Stimulated activated effector memory CD8-positive, alpha-beta T cell treated with anti-CD3 and anti-CD28 coated beads, Interleukin-12 subunit alpha, Interleukin-12 subunit beta, amount 100 ng/mL, for 72 hours (primary cell): Measurements from ENCODE around the gene COX7A1.
A peak's percentile ranks its signal among the peaks of the same experiment; 100 is the strongest.
"Not testable (repeated sequence)": the region's sequence is repeated elsewhere in the genome, so short reads cannot be mapped to it uniquely, and the experiment has no call there.

Source experiments
- ATAC-seq: fragments of 150-1000 bp; cut with Tn5 transposase; 2 replicates; pipeline ENCODE4 v1.10.0; 2021
- DNase-seq, 2 donors: peaks; one replicate each; pipeline ENCODE4 v3.0.0; 2021 to 2022; ENCODE audit warnings: low spot score in 2 of 2
- H3K27ac Mint-ChIP-seq: one replicate; pipeline ENCODE4 v1.8.0; 2022; ENCODE audit warnings: mild to moderate bottlenecking, mixed read lengths
- H3K36me3 Mint-ChIP-seq: one replicate; pipeline ENCODE4 v1.8.0; 2022; ENCODE audit warnings: mild to moderate bottlenecking, mixed read lengths
- H3K4me1 Mint-ChIP-seq: one replicate; pipeline ENCODE4 v1.8.0; 2022; ENCODE audit warnings: mixed read lengths
- H3K4me3 Mint-ChIP-seq: one replicate; pipeline ENCODE4 v1.8.0; 2022; ENCODE audit warnings: mild to moderate bottlenecking, mixed read lengths
- H3K9me3 Mint-ChIP-seq: one replicate; pipeline ENCODE4 v1.8.0; 2022; ENCODE audit warnings: mixed read lengths

Gene COX7A1

DNA sequence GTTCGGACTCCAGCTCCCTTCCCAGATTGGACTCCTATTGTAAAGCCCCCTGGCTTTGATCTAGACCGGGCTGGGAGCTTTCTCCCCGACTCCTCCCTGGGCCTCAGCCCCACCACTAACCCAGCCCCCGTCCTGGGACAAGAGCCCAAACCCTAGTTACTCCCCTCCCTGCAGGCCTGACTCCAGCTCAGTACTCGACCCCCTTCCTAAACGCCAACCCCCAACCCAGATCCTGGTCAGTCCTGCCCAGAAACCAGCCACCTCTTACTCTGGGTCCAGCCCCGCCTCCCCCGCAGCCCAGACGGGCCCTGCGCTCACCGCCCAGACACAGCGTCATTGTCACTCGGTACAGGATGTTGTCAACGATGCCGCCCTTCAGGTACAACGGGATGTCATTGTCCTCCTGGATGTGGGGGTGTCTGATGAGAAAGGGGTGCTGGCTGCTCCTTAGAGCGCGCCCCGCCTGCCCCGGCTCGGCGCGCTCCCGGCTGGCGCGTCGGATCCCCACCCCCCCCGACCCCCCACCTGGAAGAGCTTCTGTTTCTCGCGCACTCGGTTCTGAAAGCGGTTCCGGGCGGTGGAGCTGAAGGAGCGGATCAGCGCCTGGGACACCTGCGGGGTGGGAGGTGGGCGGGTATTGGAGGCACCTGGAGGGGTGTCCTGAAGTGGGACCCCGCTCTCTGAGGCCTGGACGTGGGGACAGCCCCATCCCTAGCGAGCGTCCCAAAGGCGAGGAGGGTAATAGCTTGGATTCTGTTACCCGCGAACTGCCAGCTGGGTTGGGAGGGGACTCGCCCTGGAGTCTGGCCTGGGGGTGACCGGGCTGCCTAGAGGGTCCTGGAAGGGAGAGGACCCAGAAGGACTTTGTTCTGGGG is 866 bp downstream of the COX7A1 start:
- H3K9me3 Mint-ChIP-seq = no peaks in the 10 kb centered on the region
- H3K4me3 Mint-ChIP-seq = no peak overlapping the region
- DNase-seq = no peak
- H3K4me1 Mint-ChIP-seq = peaks cover 30% of the 10 kb centered on the region
- H3K36me3 Mint-ChIP-seq = peaks cover 60% of the 10 kb centered on the region
- peak overlapping the region; percentile 38 for H3K27ac Mint-ChIP-seq
- ATAC-seq = no peak

DNA sequence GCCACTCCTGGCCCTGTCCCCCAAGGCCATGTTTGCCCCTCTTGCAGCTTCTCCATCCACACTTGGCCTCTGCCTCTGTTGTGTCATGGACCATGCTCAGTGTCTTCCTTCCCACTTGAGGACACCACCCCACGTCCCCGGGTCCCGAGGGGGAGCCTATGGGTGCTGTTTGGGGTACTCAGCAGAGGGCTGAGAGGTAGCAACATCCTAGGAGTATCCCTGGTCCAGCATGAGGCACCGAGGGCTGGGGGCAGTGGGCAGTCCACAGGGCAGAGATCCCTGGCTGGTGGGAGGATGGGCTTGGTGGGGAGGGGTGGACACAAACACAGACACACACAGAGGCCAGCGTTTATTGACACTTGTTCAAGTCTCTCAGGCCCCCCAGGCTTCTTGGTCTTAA is 1.7 kb downstream of the COX7A1 start:
- H3K27ac Mint-ChIP-seq = peak overlapping the region; percentile 38
- peaks cover 68% of the 10 kb centered on the region for H3K36me3 Mint-ChIP-seq
- H3K9me3 Mint-ChIP-seq = no peaks in the 10 kb centered on the region
- peaks cover 26% of the 10 kb centered on the region for H3K4me1 Mint-ChIP-seq
- DNase-seq (no peak), ATAC-seq (peak; percentile 13)
- no peak overlapping the region for H3K4me3 Mint-ChIP-seq

DNA sequence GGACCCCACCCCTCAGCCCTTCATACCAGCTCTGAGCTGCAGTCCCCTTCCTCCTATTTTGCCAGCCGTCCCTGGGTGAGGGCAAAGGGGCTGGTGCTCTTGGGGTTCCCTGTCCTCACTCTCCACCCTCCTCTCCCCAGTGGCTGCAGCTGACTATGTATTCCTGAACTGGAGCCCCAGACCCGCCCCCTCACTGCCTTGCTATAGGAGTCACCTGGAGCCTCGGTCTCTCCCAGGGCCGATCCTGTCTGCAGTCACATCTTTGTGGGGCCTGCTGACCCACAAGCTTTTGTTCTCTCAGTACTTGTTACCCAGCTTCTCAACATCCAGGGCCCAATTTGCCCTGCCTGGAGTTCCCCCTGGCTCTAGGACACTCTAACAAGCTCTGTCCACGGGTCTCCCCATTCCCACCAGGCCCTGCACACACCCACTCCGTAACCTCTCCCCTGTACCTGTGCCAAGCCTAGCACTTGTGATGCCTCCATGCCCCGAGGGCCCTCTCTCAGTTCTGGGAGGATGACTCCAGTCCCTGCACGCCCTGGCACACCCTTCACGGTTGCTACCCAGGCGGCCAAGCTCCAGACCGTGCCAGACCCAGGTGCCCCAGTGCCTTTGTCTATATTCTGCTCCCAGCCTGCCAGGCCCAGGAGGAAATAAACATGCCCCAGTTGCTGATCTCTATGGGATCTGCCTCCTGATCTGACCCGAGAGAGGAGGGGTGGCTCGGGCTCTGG is 2.4 kb downstream of the COX7A1 start:
- H3K4me3 Mint-ChIP-seq = no peak overlapping the region
- ATAC-seq = no peak
- H3K27ac Mint-ChIP-seq = peak overlapping the region; percentile 38

DNA sequence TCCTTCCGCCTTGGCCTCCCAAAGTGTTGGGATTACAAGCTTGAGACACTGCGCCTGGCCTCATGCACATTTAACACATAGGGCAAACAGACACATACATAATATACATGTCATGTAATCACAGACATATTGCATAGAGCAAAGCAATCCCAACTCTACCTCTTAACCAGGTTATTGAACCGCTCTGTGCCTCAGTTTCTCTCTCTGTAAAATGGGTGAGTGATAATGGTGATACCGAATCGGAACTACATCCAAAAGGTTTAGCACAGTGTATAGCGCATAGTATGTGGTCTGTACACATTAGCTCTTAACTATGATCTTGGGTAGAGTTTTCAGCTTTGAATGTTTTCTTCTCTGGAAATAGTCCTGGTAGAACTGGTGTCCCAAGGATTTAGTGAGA is 7.6 kb downstream of the COX7A1 start:
- Mint-ChIP-seq H3K36me3 (peaks cover 97% of the 10 kb centered on the region), H3K9me3 (peaks cover 2% of the 10 kb centered on the region), H3K4me3 (no peak overlapping the region), H3K27ac (no peak overlapping the region), H3K4me1 (peaks cover 37% of the 10 kb centered on the region)
- DNase-seq (no peak), ATAC-seq (no peak)

More for the DNA sequence above, 2.4 kb downstream of the COX7A1 start:
- H3K9me3 Mint-ChIP-seq = no peaks in the 10 kb centered on the region
- no peak for DNase-seq
- H3K4me1 Mint-ChIP-seq = peaks cover 22% of the 10 kb centered on the region
- H3K36me3 Mint-ChIP-seq = peaks cover 70% of the 10 kb centered on the region

GRCh38 chr19:36142496-36142895 is 9.8 kb downstream of the COX7A1 start:
- peak overlapping the region; percentile 32 for H3K27ac Mint-ChIP-seq
- peaks cover 35% of the 10 kb centered on the region for H3K4me1 Mint-ChIP-seq
- H3K4me3 Mint-ChIP-seq = peak overlapping the region; percentile 95
- H3K9me3 Mint-ChIP-seq = peaks cover 2% of the 10 kb centered on the region
- H3K36me3 Mint-ChIP-seq = peaks cover 78% of the 10 kb centered on the region
- DNase-seq = no peak
- ATAC-seq = no peak

DNA sequence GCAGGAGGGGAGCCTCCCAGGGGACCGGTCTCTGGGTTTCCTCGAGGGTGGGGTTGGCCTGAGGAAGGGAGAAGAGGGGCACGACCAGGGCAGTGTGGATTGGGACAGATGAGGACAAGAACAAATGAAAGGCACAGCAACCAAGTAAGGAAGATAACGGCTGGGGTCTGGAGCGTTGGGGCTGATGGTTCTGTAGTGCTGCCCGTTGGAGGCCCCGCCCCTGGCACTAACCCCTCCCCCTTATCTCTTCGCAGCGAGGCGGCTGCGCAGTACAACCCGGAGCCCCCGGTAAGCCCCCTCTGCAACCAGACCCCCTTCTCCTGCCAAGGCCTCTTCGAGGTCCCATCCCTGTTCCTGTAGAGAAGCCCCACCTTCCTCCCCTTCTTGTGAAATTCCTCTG is 10.2 kb downstream of the COX7A1 start:
- DNase-seq (no peak), ATAC-seq (no peak)
- Mint-ChIP-seq H3K4me1 (peaks cover 34% of the 10 kb centered on the region), H3K36me3 (peaks cover 74% of the 10 kb centered on the region), H3K27ac (peak overlapping the region; percentile 91), H3K4me3 (peak overlapping the region; percentile 95), H3K9me3 (peaks cover 2% of the 10 kb centered on the region)

DNA sequence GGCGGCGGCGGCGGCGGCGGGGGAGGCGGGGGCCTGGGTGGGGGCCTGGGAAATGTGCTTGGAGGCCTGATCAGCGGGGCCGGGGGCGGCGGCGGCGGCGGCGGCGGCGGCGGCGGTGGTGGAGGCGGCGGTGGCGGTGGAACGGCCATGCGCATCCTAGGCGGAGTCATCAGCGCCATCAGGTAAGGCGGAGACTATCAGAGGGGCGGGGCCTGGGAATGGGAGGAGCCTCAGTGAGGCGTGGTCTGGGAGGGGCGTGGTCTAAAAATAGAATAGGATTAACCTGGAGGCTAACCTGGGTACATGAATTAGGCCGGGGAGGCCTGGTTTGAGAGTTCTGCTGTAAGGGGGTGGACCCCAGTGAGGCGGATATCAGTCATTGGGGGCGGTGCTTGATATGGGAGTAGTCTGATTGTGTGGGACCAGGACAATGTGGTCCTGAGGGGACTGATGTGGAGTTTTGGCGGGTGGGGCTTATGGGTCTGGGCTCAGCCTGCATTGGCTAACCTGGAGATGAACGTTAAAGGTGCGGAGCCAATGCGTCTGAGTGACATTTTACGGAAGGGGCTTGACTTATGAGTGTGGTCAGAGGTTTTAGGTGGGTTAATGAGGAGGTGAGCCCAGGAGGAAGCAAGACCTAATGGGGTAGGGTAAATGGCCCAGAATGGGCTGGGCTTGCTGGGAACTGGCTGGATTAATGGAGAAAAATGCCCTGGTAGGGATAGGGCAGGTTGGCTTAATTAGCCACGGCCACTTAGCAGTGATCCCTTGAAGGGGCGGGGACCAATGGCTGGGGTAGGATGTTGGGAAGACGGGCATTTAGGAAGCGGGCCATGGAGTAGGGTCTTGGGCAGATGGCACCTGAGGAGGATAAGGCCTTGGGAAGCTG is 11.0 kb downstream of the COX7A1 start:
- peak overlapping the region; percentile 95 for H3K4me3 Mint-ChIP-seq
- H3K36me3 Mint-ChIP-seq = peaks cover 66% of the 10 kb centered on the region
- peak; percentile 91 to 98 for DNase-seq

GRCh38 chr19:36140304-36141038 is 11.8 kb downstream of the COX7A1 start:
- Mint-ChIP-seq H3K4me1 (peaks cover 32% of the 10 kb centered on the region), H3K36me3 (peaks cover 58% of the 10 kb centered on the region), H3K27ac (peak overlapping the region; percentile 91), H3K9me3 (peaks cover 2% of the 10 kb centered on the region), H3K4me3 (peak overlapping the region; percentile 95)
- ATAC-seq = peak; percentile 26
- DNase-seq = peak in 1 of 2 donors; percentile 40

More for the DNA sequence above, 11.0 kb downstream of the COX7A1 start:
- peak overlapping the region; percentile 91 for H3K27ac Mint-ChIP-seq
- H3K4me1 Mint-ChIP-seq = peaks cover 34% of the 10 kb centered on the region
- H3K9me3 Mint-ChIP-seq = peaks cover 2% of the 10 kb centered on the region
- peak; percentile 68 for ATAC-seq

DNA sequence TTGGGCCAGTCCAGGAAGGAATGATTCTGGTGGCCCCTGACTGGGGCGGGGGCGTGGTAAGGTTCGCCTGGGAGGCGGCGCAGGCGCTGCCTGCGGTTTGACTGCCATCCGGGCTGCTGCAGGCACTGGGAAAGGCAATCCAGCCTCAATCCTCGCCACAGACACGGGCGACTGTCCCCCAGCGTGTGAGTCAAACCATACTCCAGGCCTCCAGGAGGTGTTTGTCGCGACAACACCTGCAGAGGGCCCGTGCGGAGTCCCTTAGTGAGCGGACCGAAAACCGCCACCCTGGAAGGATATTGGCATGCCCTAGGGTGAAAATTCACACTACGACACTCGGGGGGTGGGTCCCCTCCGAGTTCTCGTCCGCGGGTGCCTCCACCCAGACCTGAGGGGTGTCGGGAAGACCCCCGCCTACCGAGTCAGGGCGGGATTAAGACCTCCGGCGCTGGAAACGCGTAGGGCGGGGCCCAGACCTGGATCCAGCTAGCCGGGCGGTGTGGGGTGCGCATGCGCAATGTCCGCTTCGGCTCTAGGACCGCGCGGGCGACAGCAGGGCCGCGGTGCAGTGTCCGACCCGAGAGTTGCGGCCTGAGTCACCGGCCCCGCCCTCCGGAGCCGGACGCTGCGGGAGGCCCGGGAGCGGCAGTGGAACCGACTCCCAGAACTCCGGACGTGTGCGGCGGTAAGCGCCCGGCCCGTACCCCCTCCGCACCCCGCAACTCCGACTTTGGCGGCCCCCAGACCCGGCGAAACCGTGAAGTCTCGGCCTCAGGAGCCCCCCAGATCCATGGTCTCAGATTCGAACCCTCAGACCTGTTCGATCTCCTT is 12.6 kb downstream of the COX7A1 start, which contains the start of gene CAPNS1:
Gene CAPNS1 (plus strand): TSS at position 594 of the 831 bp plus-strand sequence. CDS start 946 bp downstream, outside the sequence.
- Mint-ChIP-seq H3K9me3 (peaks cover 2% of the 10 kb centered on the region), H3K27ac (peak within 1 kb of the TSS; percentile 91), H3K36me3 (peaks cover 50% of the 10 kb centered on the region), H3K4me3 (peak within 1 kb of the TSS; percentile 95), H3K4me1 (peaks cover 32% of the 10 kb centered on the region)
- peak; percentile 89 for ATAC-seq
- DNase-seq = peak; percentile 95 to 98

DNA sequence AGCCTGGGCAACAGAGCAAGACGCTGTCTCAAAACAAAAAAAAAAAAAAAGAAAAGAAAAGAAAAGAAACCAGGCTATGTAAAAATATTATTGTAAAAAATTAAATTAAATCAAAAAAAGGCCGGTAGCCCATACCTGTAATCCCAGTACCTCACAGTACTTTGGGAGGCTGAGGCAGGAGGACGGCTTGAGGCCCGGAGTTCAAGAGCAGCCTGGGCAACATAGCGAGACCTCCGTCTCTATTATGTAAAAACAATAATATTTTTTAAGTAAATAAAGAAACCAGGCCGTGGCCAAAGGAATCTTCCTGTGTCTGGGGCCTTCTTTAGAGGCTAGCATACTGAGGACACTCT is 13.2 kb downstream of the COX7A1 start:
- H3K4me1 Mint-ChIP-seq = peaks cover 32% of the 10 kb centered on the region
- ATAC-seq (no peak), DNase-seq (no peak)
- H3K27ac Mint-ChIP-seq = peak overlapping the region; percentile 91
- H3K9me3 Mint-ChIP-seq = peaks cover 2% of the 10 kb centered on the region
- H3K36me3 Mint-ChIP-seq = peaks cover 44% of the 10 kb centered on the region
- H3K4me3 Mint-ChIP-seq = peak overlapping the region; percentile 95

GRCh38 chr19:36136964-36137686 is 15.1 kb downstream of the COX7A1 start:
- Mint-ChIP-seq H3K27ac (no peak overlapping the region), H3K4me3 (peak overlapping the region; percentile 16), H3K36me3 (peaks cover 28% of the 10 kb centered on the region), H3K9me3 (peaks cover 2% of the 10 kb centered on the region), H3K4me1 (peaks cover 29% of the 10 kb centered on the region)
- no peak for DNase-seq
- ATAC-seq = no peak

DNA sequence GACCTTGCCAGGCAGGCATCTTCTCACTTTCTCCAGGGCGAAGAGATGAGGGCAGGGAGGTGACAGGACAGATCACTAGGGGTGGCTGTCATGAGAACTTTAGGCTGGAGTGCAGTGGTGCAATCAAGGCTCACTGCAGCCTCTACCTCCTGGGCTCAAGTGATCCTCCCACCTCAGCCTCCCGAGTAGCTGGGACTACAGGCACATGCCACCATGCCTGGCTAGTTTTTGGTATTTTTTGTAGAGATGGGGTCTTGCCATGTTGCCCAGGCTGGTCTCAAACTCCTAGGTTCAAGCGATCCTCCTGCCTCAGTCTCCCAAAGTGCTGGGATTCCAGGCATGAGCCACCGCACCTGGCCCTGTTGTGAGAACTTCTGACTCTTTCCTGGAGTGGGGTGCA is 17.4 kb downstream of the COX7A1 start:
- H3K27ac Mint-ChIP-seq, ATAC-seq: not testable (repeated sequence)

GRCh38 chr19:36131221-36131620 is 21.0 kb downstream of the COX7A1 start:
- ATAC-seq, H3K9me3 Mint-ChIP-seq, DNase-seq, H3K4me3 Mint-ChIP-seq: not testable (repeated sequence)
- Mint-ChIP-seq H3K27ac (peak overlapping the region; percentile 43), H3K4me1 (peaks cover 28% of the 10 kb centered on the region), H3K36me3 (peaks cover 16% of the 10 kb centered on the region)

More for the DNA sequence above, 17.4 kb downstream of the COX7A1 start:
- not testable (repeated sequence) for DNase-seq, H3K36me3 Mint-ChIP-seq, H3K9me3 Mint-ChIP-seq, H3K4me3 Mint-ChIP-seq
- peaks cover 24% of the 10 kb centered on the region for H3K4me1 Mint-ChIP-seq
